HepG2 (cell line): ENCODE results near the gene LTB4R. TPM values are rescaled to one million over a fixed set of nuclear protein-coding genes. Genes with fewer than 3 reads are reported as not detected.

Source experiments
- ATAD3A ChIP-seq: sonication (generic); formaldehyde crosslinking; IDR thresholded peaks from 2 replicates; pipeline ENCODE4 v1.4.0; 2020; ENCODE audit warnings: missing genetic modification reagents
- ATF3 ChIP-seq: sonication (generic); formaldehyde crosslinking; IDR thresholded peaks from 2 replicates; pipeline ENCODE4 v1.4.0; 2020; ENCODE audit warnings: missing genetic modification reagents
- GTF2F1 ChIP-seq: fragments of 150-350 bp; IDR thresholded peaks from 2 replicates; pipeline ENCODE4 v1.6.1; 2014; ENCODE audit warnings: low read length
- HNRNPH1 ChIP-seq: fragments of 200-400 bp; formaldehyde crosslinking; optimal IDR thresholded peaks from 2 replicates; pipeline ENCODE3; 2017; ENCODE audit warnings: mild to moderate bottlenecking, low read depth, low read length
- KLF12 ChIP-seq: sonication (generic); formaldehyde crosslinking; IDR thresholded peaks from 2 replicates; pipeline ENCODE4 v1.4.0; 2020; ENCODE audit warnings: missing genetic modification reagents, borderline replicate concordance
- NFE2L1 ChIP-seq: sonication (generic); formaldehyde crosslinking; IDR thresholded peaks from 2 replicates; pipeline ENCODE4 v1.4.0; 2020; ENCODE audit warnings: missing genetic modification reagents, mild to moderate bottlenecking, borderline replicate concordance
- POGK ChIP-seq: sonication (generic); formaldehyde crosslinking; conservative IDR thresholded peaks from 2 replicates; pipeline ENCODE4 v1.8.0; 2022; ENCODE audit warnings: mild to moderate bottlenecking, moderate library complexity, missing genetic modification reagents
- SALL2 ChIP-seq: sonication (generic); formaldehyde crosslinking; IDR thresholded peaks from 2 replicates; pipeline ENCODE4 v1.8.1; 2023; ENCODE audit warnings: mild to moderate bottlenecking, missing genetic modification reagents, inconsistent platforms
- STAT6 ChIP-seq: sonication (generic); formaldehyde crosslinking; IDR thresholded peaks from 2 replicates; pipeline ENCODE4 v1.4.0; 2020; ENCODE audit warnings: missing genetic modification reagents, mild to moderate bottlenecking, borderline replicate concordance
- ZKSCAN5 ChIP-seq: sonication (generic); formaldehyde crosslinking; IDR thresholded peaks from 2 replicates; pipeline ENCODE4 v1.5.1; 2020; ENCODE audit warnings: mild to moderate bottlenecking, missing genetic modification reagents
- ZNF44 ChIP-seq: sonication (generic); formaldehyde crosslinking; IDR thresholded peaks from 2 replicates; pipeline ENCODE4 v1.5.1; 2020; ENCODE audit warnings: mild to moderate bottlenecking, missing genetic modification reagents
- ZNF451 ChIP-seq: sonication (generic); formaldehyde crosslinking; IDR thresholded peaks from 2 replicates; pipeline ENCODE4 v1.5.0; 2020; ENCODE audit warnings: mild to moderate bottlenecking, missing genetic modification reagents
- ZNF512B ChIP-seq: sonication (generic); formaldehyde crosslinking; IDR thresholded peaks from 2 replicates; pipeline ENCODE4 v1.5.1; 2020; ENCODE audit warnings: missing genetic modification reagents, mild to moderate bottlenecking, borderline replicate concordance
- ZNF563 ChIP-seq: sonication (generic); formaldehyde crosslinking; IDR thresholded peaks from 2 replicates; pipeline ENCODE4 v1.8.0; 2022; ENCODE audit warnings: mild to moderate bottlenecking, moderate library complexity, missing genetic modification reagents
- ZNF747 ChIP-seq: sonication (generic); formaldehyde crosslinking; IDR thresholded peaks from 2 replicates; pipeline ENCODE4 v1.8.1; 2023; ENCODE audit warnings: missing genetic modification reagents, mild to moderate bottlenecking, borderline replicate concordance
- polyA plus RNA-seq, 8 experiments: library from polyadenylated mRNA; depleted of rRNA in 3 of 8; stranded (reverse) in 7 of 8; unstranded in 1 of 8; fragments of >200 nt; fragmentation: Illumina TruSeq in 4 of 8; extraction: Trizol in 4 of 8; gene quantifications; 2 replicates each; pipeline versions ENCODE4 v1.2.1 to v1.2.3, GENCODE V29; 2011 to 2016; ENCODE audit warnings: low read depth in 4 of 8, missing spikeins in 1 of 8, mixed read lengths in 1 of 8; ENCODE audit not compliant: insufficient read depth in 1 of 8
- total RNA-seq, 5 experiments: library from RNA; depleted of rRNA; stranded (reverse); fragments of >200 nt; fragmentation: Illumina TruSeq; extraction: Trizol; gene quantifications; 2 replicates each; pipeline ENCODE4 v1.2.3, GENCODE V29; 2016; ENCODE audit warnings: low read depth in 1 of 5
- TF ChIP-seq, protein P1 (sequence below): sonication (generic); formaldehyde crosslinking; IDR thresholded peaks from 2 replicates; pipeline ENCODE4 v1.8.1; 2023; ENCODE audit warnings: mild to moderate bottlenecking, missing genetic modification reagents

LTB4R gene
- total and polyA plus RNA-seq, 2 of the 13 experiments (the other 11 are each of a cell fraction or from before 2014, with no cell fraction given), result 3.2 to 8.2 TPM

DNA sequence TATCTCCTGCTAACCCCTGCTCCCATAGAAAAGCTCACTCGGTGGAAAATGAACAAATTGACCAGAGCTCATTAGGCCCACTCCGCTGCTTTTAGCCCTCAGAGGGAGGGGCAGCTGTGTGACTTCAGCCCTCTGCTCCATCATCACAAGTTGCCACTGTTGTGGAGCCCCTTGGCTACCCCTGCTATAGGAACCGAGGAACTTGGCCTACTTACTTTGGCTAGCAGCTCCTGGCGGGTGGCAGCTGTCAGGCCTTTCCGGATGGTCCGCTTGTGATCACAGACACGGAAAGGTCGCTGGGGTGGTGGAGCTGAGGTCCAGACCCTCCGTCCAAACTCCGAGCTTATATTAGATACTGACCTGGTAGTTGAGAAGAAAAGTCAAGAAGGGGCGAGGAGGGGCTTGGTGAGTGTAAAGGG, 4.1 kb upstream of the LTB4R start (continued):
- TF ChIP-seq STAT6 (CRISPR knock-in tag), result 0 out of 2 replicates have a peak, but pooled peaks have one; percentile 59
- no peak for TF ChIP-seq ZNF451 (CRISPR knock-in tag)
- TF ChIP-seq KLF12 (CRISPR knock-in tag), result peak; percentile 17; the same call in 1 of the 2 replicates
- no peak for TF ChIP-seq ZNF563 (CRISPR knock-in tag)
- peak; percentile 80; the same call in 1 of the 2 replicates for TF ChIP-seq ZNF747 (CRISPR knock-in tag)
- peak; percentile 6 for TF ChIP-seq HNRNPH1
- peak; percentile 51; the same call in 1 of the 2 replicates for TF ChIP-seq POGK (CRISPR knock-in tag)
- peak; percentile 68; the same call in 1 of the 2 replicates for TF ChIP-seq NFE2L1 (CRISPR knock-in tag)
- TF ChIP-seq ZNF512B (CRISPR knock-in tag), result no peak
- TF ChIP-seq GTF2F1, result no peak
- 0 out of 2 replicates have a peak, but pooled peaks have one; percentile 59 for TF ChIP-seq SALL2 (CRISPR knock-in tag)
- no peak for TF ChIP-seq ZNF44
- peak; percentile 77; the same call in 1 of the 2 replicates for TF ChIP-seq ZKSCAN5
- TF ChIP-seq ATF3 (CRISPR knock-in tag), result no peak
- TF ChIP-seq ATAD3A, result no peak
- TF ChIP-seq, protein P1, sequence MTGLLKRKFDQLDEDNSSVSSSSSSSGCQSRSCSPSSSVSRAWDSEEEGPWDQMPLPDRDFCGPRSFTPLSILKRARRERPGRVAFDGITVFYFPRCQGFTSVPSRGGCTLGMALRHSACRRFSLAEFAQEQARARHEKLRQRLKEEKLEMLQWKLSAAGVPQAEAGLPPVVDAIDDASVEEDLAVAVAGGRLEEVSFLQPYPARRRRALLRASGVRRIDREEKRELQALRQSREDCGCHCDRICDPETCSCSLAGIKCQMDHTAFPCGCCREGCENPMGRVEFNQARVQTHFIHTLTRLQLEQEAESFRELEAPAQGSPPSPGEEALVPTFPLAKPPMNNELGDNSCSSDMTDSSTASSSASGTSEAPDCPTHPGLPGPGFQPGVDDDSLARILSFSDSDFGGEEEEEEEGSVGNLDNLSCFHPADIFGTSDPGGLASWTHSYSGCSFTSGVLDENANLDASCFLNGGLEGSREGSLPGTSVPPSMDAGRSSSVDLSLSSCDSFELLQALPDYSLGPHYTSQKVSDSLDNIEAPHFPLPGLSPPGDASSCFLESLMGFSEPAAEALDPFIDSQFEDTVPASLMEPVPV, result peak; percentile 15; the same call in 1 of the 2 replicates
